ENCODE data around the gene LSM3. TPM values are rescaled to one million over a fixed set of nuclear protein-coding genes. Genes with fewer than 3 reads are reported as not detected.

Gene LSM3
- total RNA-seq, 1 experiment from 2014 or later, result 10.2 TPM

GRCh38 chr3:14141602-14142341 lies 36.8 kb upstream of the LSM3 start:
- H3K9me3 Mint-ChIP-seq (ENCODE audit: unreplicated experiment), result no peaks in the 10 kb centered on the region
- no peaks in the 10 kb centered on the region for H3K27me3 Mint-ChIP-seq (ENCODE audit: insufficient read depth, unreplicated experiment)
- BruUV-seq (replicated peaks), result no TSS peak
- ChIA-PET POLR2A (interaction anchor here (1.2 to 11.5 kb wide), 6 partner anchors 8 to 241 kb away, joined by 3 to 294 read pairs (median 25); partner anchors contain the start of genes CHCHD4, LSM3, TMEM43 and XPC), CTCF (interaction anchor here (0.7 to 1.6 kb wide), 3 partner anchors 16 to 295 kb away, joined by 3 to 7 read pairs (median 3); no protein-coding TSS in a partner anchor)
- intact Hi-C loops (cut with micrococcal nuclease), result loop anchor here (5.0 kb wide), 1 partner anchor 36 kb away; the partner anchor contains the start of genes LSM3 and XPC
- DNase-seq (ENCODE audit: unreplicated experiment), result no peak
- H3K36me3 Mint-ChIP-seq (ENCODE audit: insufficient read depth, unreplicated experiment), result peaks cover 67% of the 10 kb centered on the region
- H3K27ac Mint-ChIP-seq (ENCODE audit: low read depth, unreplicated experiment), result peak overlapping the region; percentile 99
- H3K4me3 Mint-ChIP-seq (ENCODE audit: unreplicated experiment), result no peak overlapping the region
- peaks cover 58% of the 10 kb centered on the region for H3K4me1 Mint-ChIP-seq (ENCODE audit: insufficient read depth, unreplicated experiment)
- TF ChIP-seq CTCF (IDR thresholded peaks at IDR 0.05; ENCODE audit: unreplicated experiment), result no peak

- TSS peak; percentile 38 for BruUV-seq (replicated peaks)
- H3K4me1 Mint-ChIP-seq (ENCODE audit: insufficient read depth, unreplicated experiment), result peaks cover 54% of the 10 kb centered on the region
- no peaks in the 10 kb centered on the region for H3K9me3 Mint-ChIP-seq (ENCODE audit: unreplicated experiment)
- peak overlapping the region; percentile 21 for H3K4me3 Mint-ChIP-seq (ENCODE audit: unreplicated experiment)
- no peak for TF ChIP-seq CTCF (IDR thresholded peaks at IDR 0.05; ENCODE audit: unreplicated experiment)
- H3K36me3 Mint-ChIP-seq (ENCODE audit: insufficient read depth, unreplicated experiment), result peaks cover 71% of the 10 kb centered on the region
- intact Hi-C loops (cut with micrococcal nuclease), result loop anchor here (5.0 kb wide), 1 partner anchor 35 kb away; the partner anchor contains the start of genes LSM3 and XPC
- H3K27me3 Mint-ChIP-seq (ENCODE audit: insufficient read depth, unreplicated experiment), result no peaks in the 10 kb centered on the region
- peak overlapping the region; percentile 99 for H3K27ac Mint-ChIP-seq (ENCODE audit: low read depth, unreplicated experiment)
- ChIA-PET CTCF (interaction anchor here (0.5 to 1.6 kb wide), 8 partner anchors 9 to 802 kb away, joined by 3 to 8 read pairs (median 3); no protein-coding TSS in a partner anchor), POLR2A (interaction anchor here (0.9 to 11.5 kb wide), 12 partner anchors 9 to 246 kb away, joined by 3 to 294 read pairs (median 8); partner anchors contain the start of genes CHCHD4, LSM3, TMEM43 and XPC)
- DNase-seq (ENCODE audit: unreplicated experiment), result peak; percentile 22
Measured at GRCh38 chr3:14142567-14143270, 35.9 kb upstream of the LSM3 start.

- Mint-ChIP-seq H3K27ac (ENCODE audit: low read depth, unreplicated experiment) (peak overlapping the region; percentile 99), H3K36me3 (ENCODE audit: insufficient read depth, unreplicated experiment) (peaks cover 71% of the 10 kb centered on the region), H3K4me3 (ENCODE audit: unreplicated experiment) (peak overlapping the region; percentile 65), H3K4me1 (ENCODE audit: insufficient read depth, unreplicated experiment) (peaks cover 47% of the 10 kb centered on the region), H3K9me3 (ENCODE audit: unreplicated experiment) (no peaks in the 10 kb centered on the region), H3K27me3 (ENCODE audit: insufficient read depth, unreplicated experiment) (no peaks in the 10 kb centered on the region)
- DNase-seq (ENCODE audit: unreplicated experiment), result peak; percentile 94
- TF ChIP-seq CTCF (IDR thresholded peaks at IDR 0.05; ENCODE audit: unreplicated experiment), result no peak
- ChIA-PET CTCF (interaction anchor here (0.6 to 1.6 kb wide), 10 partner anchors 8 to 248 kb away, joined by 3 to 8 read pairs (median 3); partner anchors contain the start of gene LSM3), POLR2A (interaction anchor here (0.7 to 11.5 kb wide), 20 partner anchors 10 to 804 kb away, joined by 3 to 294 read pairs (median 8); partner anchors contain the start of genes CHCHD4, LSM3, NR2C2 and TMEM43)
- no TSS peak for BruUV-seq (replicated peaks)
- intact Hi-C loops (cut with micrococcal nuclease), result loop anchor here (1.0 to 5.0 kb wide), 2 partner anchors 18 to 34 kb away; partner anchors contain the start of genes LSM3, TMEM43 and XPC
Measured at GRCh38 chr3:14143271-14144225, 35.1 kb upstream of the LSM3 start.

Data from MCF 10A (cell line).